IMR-90 (cell line): ENCODE results near the gene MEGF9. TPM values are rescaled to one million over a fixed set of nuclear protein-coding genes. Genes with fewer than 3 reads are reported as not detected.
A peak's percentile ranks its signal among the peaks of the same experiment; 100 is the strongest.

ENCODE experiments used
- ATAC-seq: fragments of 200-7000 bp; cut with Tn5 transposase; 2 replicates; pipeline ENCODE4 v1.9.1; 2020; ENCODE audit warnings: low read depth, mild to moderate bottlenecking, moderate library complexity
- BruUV-seq: library from RNA; stranded (reverse); fragments of 400-500 nt; replicated peaks from 2 replicates; lab custom pipeline; 2021; lab: Mats Ljungman, UMichigan
- CTCF ChIA-PET: fragments of 300-600 bp; formaldehyde crosslinking; extraction: SDS; loops from one replicate; lab custom pipeline; 2021; ENCODE audit warnings: antibody characterized with exemption; lab: Yijun Ruan, JAX
- POLR2A ChIA-PET: fragments of 300-600 bp; sonication (Branson Sonifier 250); formaldehyde crosslinking; loops from one replicate; lab custom pipeline; 2022; ENCODE audit warnings: antibody characterized with exemption; ENCODE audit not compliant: unreplicated experiment; lab: Charles Lee
- DNase-seq: peaks from one replicate; pipeline ENCODE4 v3.0.0; 2013
- H2AFZ ChIP-seq: replicated peaks from 2 replicates; pipeline ENCODE3; 2013; ENCODE audit warnings: low read length, mild to moderate bottlenecking; ENCODE audit not compliant: poor library complexity
- H2AK5ac ChIP-seq: 2 replicates; pipeline ENCODE4 v1.6.1; 2013; ENCODE audit warnings: low read depth, low read length, inconsistent platforms
- H2AK9ac ChIP-seq: replicated peaks from 2 replicates; pipeline ENCODE3; 2013; ENCODE audit warnings: mild to moderate bottlenecking, low read depth, low read length, moderate library complexity; ENCODE audit not compliant: poor library complexity
- H2BK120ac ChIP-seq: 2 replicates; pipeline ENCODE4 v1.6.1; 2013; ENCODE audit warnings: low read depth, low read length, inconsistent platforms
- H2BK15ac ChIP-seq: 3 replicates; pipeline ENCODE4 v1.6.1; 2013; ENCODE audit warnings: low read depth, low read length, inconsistent platforms
- H2BK20ac ChIP-seq: 2 replicates; pipeline ENCODE4 v1.6.1; 2013; ENCODE audit warnings: low read depth, mild to moderate bottlenecking, inconsistent platforms, low read length, moderate library complexity
- H2BK5ac ChIP-seq: 2 replicates; pipeline ENCODE4 v1.6.1; 2013; ENCODE audit warnings: mild to moderate bottlenecking, low read depth, low read length, inconsistent platforms; ENCODE audit not compliant: poor library complexity, severe bottlenecking
- H3K14ac ChIP-seq: replicated peaks from 2 replicates; pipeline ENCODE4 v1.6.1; 2013; ENCODE audit warnings: low read depth, low read length, inconsistent platforms
- H3K18ac ChIP-seq: 2 replicates; pipeline ENCODE4 v1.6.1; 2013; ENCODE audit warnings: low read depth, low read length, control low read depth
- H3K23ac ChIP-seq: 2 replicates; pipeline ENCODE4 v1.6.1; 2013; ENCODE audit warnings: low read depth, low read length, inconsistent platforms
- H3K27ac ChIP-seq: 2 replicates; pipeline ENCODE4 v1.5.1; 2013; ENCODE audit warnings: mild to moderate bottlenecking, control low read depth, low read length; ENCODE audit not compliant: insufficient read depth
- H3K27me3 ChIP-seq: 2 replicates; pipeline ENCODE4 v1.6.1; 2013; ENCODE audit warnings: low read length; ENCODE audit not compliant: control insufficient read depth, insufficient read depth
- H3K36me3 ChIP-seq: 2 replicates; pipeline ENCODE4 v1.6.1; 2013; ENCODE audit warnings: low read length, mixed read lengths; ENCODE audit not compliant: control insufficient read depth, insufficient read depth
- H3K4ac ChIP-seq: 2 replicates; pipeline ENCODE4 v1.6.1; 2013; ENCODE audit warnings: low read depth, low read length, inconsistent platforms
- H3K4me1 ChIP-seq: 2 replicates; pipeline ENCODE4 v1.6.1; 2013; ENCODE audit warnings: low read length, mixed read lengths; ENCODE audit not compliant: control insufficient read depth, insufficient read depth
- H3K4me2 ChIP-seq: 2 replicates; pipeline ENCODE4 v1.6.1; 2013; ENCODE audit warnings: low read depth, mild to moderate bottlenecking, control low read depth, low read length, moderate library complexity
- H3K4me3 ChIP-seq: 2 replicates; pipeline ENCODE4 v1.5.1; 2013; ENCODE audit warnings: low read depth, mild to moderate bottlenecking, control low read depth, low read length, moderate library complexity; ENCODE audit not compliant: insufficient read depth
- H3K56ac ChIP-seq: 2 replicates; pipeline ENCODE4 v1.6.1; 2013; ENCODE audit warnings: low read length, inconsistent platforms; ENCODE audit not compliant: insufficient read depth; ENCODE audit errors: extremely low read depth
- H3K79me1 ChIP-seq, 2 experiments: 2 replicates each; pipeline ENCODE4 v1.6.1; 2013; ENCODE audit warnings: low read length in 2 of 2, inconsistent platforms in 1 of 2, low read depth in 1 of 2
- H3K9ac ChIP-seq: 2 replicates; pipeline ENCODE4 v1.6.1; 2013; ENCODE audit warnings: low read depth, low read length, control low read depth
- H3K9me1 ChIP-seq: 2 replicates; pipeline ENCODE4 v1.6.1; 2013; ENCODE audit warnings: low read length, inconsistent platforms; ENCODE audit not compliant: insufficient read depth
- H3K9me3 ChIP-seq: 2 replicates; pipeline ENCODE4 v1.6.1; 2013; ENCODE audit warnings: low read length; ENCODE audit not compliant: control insufficient read depth, insufficient read depth
- H4K20me1 ChIP-seq: 2 replicates; pipeline ENCODE4 v1.6.1; 2013; ENCODE audit warnings: low read length, inconsistent platforms; ENCODE audit not compliant: insufficient read depth
- H4K5ac ChIP-seq: 2 replicates; pipeline ENCODE4 v1.6.1; 2013; ENCODE audit warnings: mild to moderate bottlenecking, low read depth, low read length, control low read depth
- H4K8ac ChIP-seq, 2 experiments: 2 replicates each; pipeline ENCODE4 v1.6.1; 2013; ENCODE audit warnings: low read depth in 2 of 2, low read length in 2 of 2, control low read depth in 1 of 2, inconsistent platforms in 1 of 2
- H4K91ac ChIP-seq: 2 replicates; pipeline ENCODE4 v1.6.1; 2013; ENCODE audit warnings: low read depth, low read length, inconsistent platforms; ENCODE audit not compliant: insufficient read depth
- BHLHE40 ChIP-seq: fragments of 150-350 bp; IDR thresholded peaks from 2 replicates; pipeline ENCODE4 v1.6.1; 2016; ENCODE audit warnings: mild to moderate bottlenecking, low read depth, low read length
- CEBPB ChIP-seq: IDR thresholded peaks from 2 replicates; pipeline ENCODE4 v1.6.1; 2012; ENCODE audit warnings: low read depth, low read length, improper control_type of control experiment
- CHD1 ChIP-seq: IDR thresholded peaks from 2 replicates; pipeline ENCODE4 v1.6.1; 2012; ENCODE audit warnings: low read depth, low read length, improper control_type of control experiment
- FOS ChIP-seq: fragments of 150-350 bp; IDR thresholded peaks from 2 replicates; pipeline ENCODE4 v1.6.1; 2016; ENCODE audit warnings: low read depth, low read length
- MAFK ChIP-seq: IDR thresholded peaks from 2 replicates; pipeline ENCODE4 v1.6.1; 2012; ENCODE audit warnings: low read depth, low read length, improper control_type of control experiment
- MAZ ChIP-seq: IDR thresholded peaks from 2 replicates; pipeline ENCODE4 v1.6.1; 2012; ENCODE audit warnings: low read depth, mild to moderate bottlenecking, low read length, improper control_type of control experiment, moderate library complexity, borderline replicate concordance
- MXI1 ChIP-seq: IDR thresholded peaks from 2 replicates; pipeline ENCODE4 v1.6.1; 2012; ENCODE audit warnings: low read depth, mild to moderate bottlenecking, low read length, moderate library complexity, borderline replicate concordance
- RAD21 ChIP-seq: IDR thresholded peaks from 2 replicates; pipeline ENCODE4 v1.6.1; 2012; ENCODE audit warnings: low read length, improper control_type of control experiment
- RFX5 ChIP-seq: IDR thresholded peaks from 2 replicates; pipeline ENCODE4 v1.8.0; 2012; ENCODE audit warnings: low read depth, mild to moderate bottlenecking, low read length, moderate library complexity
- WGBS, 2 experiments: methylation state at CpG; one replicate each; pipeline versions ENCODE4 v1.1.5 to v1.1.7; 2013; ENCODE audit warnings: missing lambda C conversion rate in 2 of 2; ENCODE audit not compliant: insufficient read length in 1 of 2; ENCODE audit errors: extremely low coverage in 2 of 2; 5-methylcytosine and 5-hydroxymethylcytosine counted together
- dilution Hi-C: fragments of 300-500 bp; cut with HindIII; formaldehyde crosslinking; loops from one replicate; pipeline ENCODE4 v1.14.3; 2018; ENCODE audit warnings: low sequenced_read_pairs; ENCODE audit not compliant: unreplicated experiment
- in situ Hi-C: fragments of 300-500 bp; cut with MboI; formaldehyde crosslinking; loops from 3 replicates; pipeline ENCODE4 v1.14.3; 2019; ENCODE audit warnings: low sequenced_read_pairs, inconsistent platforms, mixed read lengths
- intact Hi-C: fragments of 100-400 bp; cut with micrococcal nuclease; formaldehyde crosslinking; loops from 2 replicates; pipeline ENCODE4 v1.10.0; 2022
- polyA plus RNA-seq, 3 experiments: library from polyadenylated mRNA; depleted of rRNA; stranded (reverse); fragments of >200 nt; gene quantifications; 2 replicates each; pipeline ENCODE4 v1.2.3, GENCODE V29; 2012; ENCODE audit warnings: low replicate concordance in 1 of 3
- total RNA-seq: library from RNA; depleted of rRNA; stranded (reverse); fragments of >200 nt; gene quantifications from 2 replicates; pipeline ENCODE4 v1.2.3, GENCODE V29; 2012
- TF ChIP-seq, protein P1 (sequence below): conservative IDR thresholded peaks from 2 replicates; pipeline ENCODE4 v1.5.1; 2012; ENCODE audit warnings: mild to moderate bottlenecking, low read depth, low read length, improper control_type of control experiment
- TF ChIP-seq, protein P2 (sequence below): fragments of 150-350 bp; IDR thresholded peaks from 2 replicates; pipeline ENCODE4 v1.6.1; 2017; ENCODE audit warnings: mild to moderate bottlenecking, antibody characterized with exemption, low read length, low read depth
- TF ChIP-seq, protein P3 (sequence below): fragments of 150-350 bp; IDR thresholded peaks from 2 replicates; pipeline ENCODE4 v1.6.1; 2016; ENCODE audit warnings: low read depth, mild to moderate bottlenecking, low read length, moderate library complexity, borderline replicate concordance

Gene MEGF9
- total and polyA plus RNA-seq, 2 of the 4 experiments (the other 2 are of a cell fraction) = 3.4 TPM

DNA sequence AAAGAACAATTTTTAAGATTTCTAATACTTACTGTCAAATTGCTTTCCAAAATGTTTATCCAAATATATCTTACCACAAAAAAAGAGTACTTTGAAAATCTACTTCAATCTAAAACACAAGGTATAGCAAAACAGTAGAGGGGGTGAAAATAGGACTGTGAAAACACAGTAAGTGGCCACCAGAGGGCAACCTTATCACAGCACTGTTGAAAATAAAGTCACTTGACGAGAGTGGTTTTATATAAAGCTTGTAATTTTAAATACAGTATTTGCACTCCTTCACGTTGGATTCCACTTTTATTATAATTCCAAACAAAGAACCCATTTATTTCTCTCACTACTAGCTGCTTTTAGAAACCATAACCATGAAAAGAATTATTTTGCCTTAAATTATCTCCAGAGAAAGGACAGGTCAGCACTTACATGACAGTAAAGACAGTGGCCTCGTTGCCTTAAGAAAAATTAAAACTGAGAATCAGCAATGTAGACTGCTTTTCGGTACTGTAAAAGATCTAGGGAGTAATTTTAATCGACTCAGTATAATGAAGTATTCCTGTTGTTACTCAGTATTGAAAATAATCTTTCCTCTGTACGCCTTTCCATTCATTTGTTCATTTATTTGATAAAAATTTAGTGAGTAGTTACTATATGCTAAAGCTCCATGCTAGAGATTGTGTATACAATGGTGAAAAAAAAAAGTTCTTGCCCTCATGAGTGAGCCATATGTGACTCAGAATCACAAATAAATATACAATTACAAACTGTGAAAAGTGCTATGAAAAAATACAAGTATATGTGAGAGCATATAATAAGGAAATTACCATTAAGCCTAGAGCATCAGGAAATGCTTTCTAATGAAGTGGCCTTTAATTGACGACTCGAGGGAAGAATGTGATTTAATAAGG lies 94.3 kb downstream of the MEGF9 start:
- no peak overlapping the region for H3K9ac ChIP-seq
- no peak overlapping the region for H3K4me2 ChIP-seq
- ChIA-PET CTCF (interaction anchor here (0.6 to 1.3 kb wide), 9 partner anchors 10 to 451 kb away, joined by 3 to 4 read pairs (median 3); partner anchors contain the start of gene MEGF9), POLR2A (no interaction called here)
- no peak overlapping the region for H2AFZ ChIP-seq
- H3K18ac ChIP-seq = peak overlapping the region; percentile 65; the same call in 1 of the 2 replicates
- 0 out of 2 replicates have a peak overlapping the region, but pooled peaks have one; percentile 6 for H3K4ac ChIP-seq
- H3K14ac ChIP-seq = no peak overlapping the region
- H3K4me1 ChIP-seq = peaks cover 11% of the 10 kb centered on the region
- ATAC-seq = peak; percentile 79
- no peaks in the 10 kb centered on the region for H3K27me3 ChIP-seq
- H2BK15ac ChIP-seq = no peak overlapping the region
- BruUV-seq = no TSS peak
- H3K4me3 ChIP-seq = no peak overlapping the region
- no peak overlapping the region; the same call in 1 of the 2 replicates for H3K27ac ChIP-seq
- H4K20me1 ChIP-seq = no peaks in the 10 kb centered on the region
- intact Hi-C loops = loop anchor here (1.0 to 10.0 kb wide), 5 partner anchors 93 to 437 kb away; no protein-coding TSS in a partner anchor
- no peaks in the 10 kb centered on the region for H3K9me3 ChIP-seq
- H4K91ac ChIP-seq = no peak overlapping the region
- H3K36me3 ChIP-seq = peaks cover 4% of the 10 kb centered on the region; the same call in 1 of the 2 replicates
- in situ Hi-C loops = loop anchor here (25.0 kb wide), 1 partner anchor 442 kb away; the partner anchor contains the start of genes C5 and CNTRL
- H3K9me1 ChIP-seq = peaks cover 4% of the 10 kb centered on the region; the same call in 1 of the 2 replicates
- H3K56ac ChIP-seq = no peak overlapping the region
- peak overlapping the region in 1 of 2 experiments; percentile 14; a peak in 1 of 4 replicates for H4K8ac ChIP-seq
- H2BK5ac ChIP-seq = peak overlapping the region; percentile 48
- no peak overlapping the region for H2BK20ac ChIP-seq
- H2BK120ac ChIP-seq = no peak overlapping the region
- WGBS, 2 experiments = no CpG with 5 or more reads among the region's 8 CpGs
- peak; percentile 74 for DNase-seq
- no peak overlapping the region for H2AK5ac ChIP-seq
- no peak overlapping the region for H4K5ac ChIP-seq
- dilution Hi-C loops = no loop called here
- no peak overlapping the region for H3K23ac ChIP-seq
- no peak overlapping the region for H2AK9ac ChIP-seq
- peaks cover 0 to 7% of the 10 kb centered on the region in 2 experiments; a peak in 2 of 4 replicates for H3K79me1 ChIP-seq
- TF ChIP-seq CEBPB (no peak), FOS (peak; percentile 22; the same call in 1 of the 2 replicates), RAD21 (peak; percentile 85), MXI1 (no peak), BHLHE40 (no peak), MAFK (no peak), CHD1 (no peak), RFX5 (no peak), MAZ (no peak)
- TF ChIP-seq, protein P1, sequence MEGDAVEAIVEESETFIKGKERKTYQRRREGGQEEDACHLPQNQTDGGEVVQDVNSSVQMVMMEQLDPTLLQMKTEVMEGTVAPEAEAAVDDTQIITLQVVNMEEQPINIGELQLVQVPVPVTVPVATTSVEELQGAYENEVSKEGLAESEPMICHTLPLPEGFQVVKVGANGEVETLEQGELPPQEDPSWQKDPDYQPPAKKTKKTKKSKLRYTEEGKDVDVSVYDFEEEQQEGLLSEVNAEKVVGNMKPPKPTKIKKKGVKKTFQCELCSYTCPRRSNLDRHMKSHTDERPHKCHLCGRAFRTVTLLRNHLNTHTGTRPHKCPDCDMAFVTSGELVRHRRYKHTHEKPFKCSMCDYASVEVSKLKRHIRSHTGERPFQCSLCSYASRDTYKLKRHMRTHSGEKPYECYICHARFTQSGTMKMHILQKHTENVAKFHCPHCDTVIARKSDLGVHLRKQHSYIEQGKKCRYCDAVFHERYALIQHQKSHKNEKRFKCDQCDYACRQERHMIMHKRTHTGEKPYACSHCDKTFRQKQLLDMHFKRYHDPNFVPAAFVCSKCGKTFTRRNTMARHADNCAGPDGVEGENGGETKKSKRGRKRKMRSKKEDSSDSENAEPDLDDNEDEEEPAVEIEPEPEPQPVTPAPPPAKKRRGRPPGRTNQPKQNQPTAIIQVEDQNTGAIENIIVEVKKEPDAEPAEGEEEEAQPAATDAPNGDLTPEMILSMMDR = peak; percentile 83
- TF ChIP-seq, protein P2, sequence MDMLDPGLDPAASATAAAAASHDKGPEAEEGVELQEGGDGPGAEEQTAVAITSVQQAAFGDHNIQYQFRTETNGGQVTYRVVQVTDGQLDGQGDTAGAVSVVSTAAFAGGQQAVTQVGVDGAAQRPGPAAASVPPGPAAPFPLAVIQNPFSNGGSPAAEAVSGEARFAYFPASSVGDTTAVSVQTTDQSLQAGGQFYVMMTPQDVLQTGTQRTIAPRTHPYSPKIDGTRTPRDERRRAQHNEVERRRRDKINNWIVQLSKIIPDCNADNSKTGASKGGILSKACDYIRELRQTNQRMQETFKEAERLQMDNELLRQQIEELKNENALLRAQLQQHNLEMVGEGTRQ = no peak
- TF ChIP-seq, protein P3, sequence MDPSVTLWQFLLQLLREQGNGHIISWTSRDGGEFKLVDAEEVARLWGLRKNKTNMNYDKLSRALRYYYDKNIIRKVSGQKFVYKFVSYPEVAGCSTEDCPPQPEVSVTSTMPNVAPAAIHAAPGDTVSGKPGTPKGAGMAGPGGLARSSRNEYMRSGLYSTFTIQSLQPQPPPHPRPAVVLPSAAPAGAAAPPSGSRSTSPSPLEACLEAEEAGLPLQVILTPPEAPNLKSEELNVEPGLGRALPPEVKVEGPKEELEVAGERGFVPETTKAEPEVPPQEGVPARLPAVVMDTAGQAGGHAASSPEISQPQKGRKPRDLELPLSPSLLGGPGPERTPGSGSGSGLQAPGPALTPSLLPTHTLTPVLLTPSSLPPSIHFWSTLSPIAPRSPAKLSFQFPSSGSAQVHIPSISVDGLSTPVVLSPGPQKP = no peak
